Chondrocyte (in vitro differentiated cells): ENCODE measurements around the gene KIAA1217. TPM values are rescaled to one million over a fixed set of nuclear protein-coding genes. Genes with fewer than 3 reads are reported as not detected.

Experiments
- DNase-seq: peaks from one replicate; pipeline ENCODE4 v3.0.0; 2021; ENCODE audit warnings: mixed read lengths, low spot score
- H3K27ac Mint-ChIP-seq: one replicate; pipeline ENCODE4 v1.8.0; 2021; ENCODE audit warnings: mild to moderate bottlenecking, moderate library complexity, mixed read lengths; ENCODE audit not compliant: unreplicated experiment
- H3K27me3 Mint-ChIP-seq: 2 replicates; pipeline ENCODE4 v1.8.0; 2021; ENCODE audit warnings: low read depth, mixed read lengths
- H3K36me3 Mint-ChIP-seq: 2 replicates; pipeline ENCODE4 v1.8.0; 2021; ENCODE audit warnings: low read depth, mixed read lengths
- H3K4me1 Mint-ChIP-seq: 2 replicates; pipeline ENCODE4 v1.8.0; 2021; ENCODE audit warnings: low read depth, mild to moderate bottlenecking, mixed read lengths
- H3K4me3 Mint-ChIP-seq: one replicate; pipeline ENCODE4 v1.8.0; 2021; ENCODE audit warnings: mild to moderate bottlenecking, moderate library complexity, mixed read lengths; ENCODE audit not compliant: unreplicated experiment
- H3K9me3 Mint-ChIP-seq: 2 replicates; pipeline ENCODE4 v1.8.0; 2021; ENCODE audit warnings: low read depth, mixed read lengths
- CTCF ChIP-seq: fragments of 200-600 bp; sonication (generic); IDR thresholded peaks from 2 replicates; pipeline ENCODE4 v1.5.0; 2021; ENCODE audit warnings: antibody characterized with exemption, mild to moderate bottlenecking, moderate library complexity
- total RNA-seq: library from RNA; stranded (reverse); gene quantifications from 3 replicates; pipeline ENCODE4 v1.2.1, GENCODE V29; 2021

The KIAA1217 gene
- total RNA-seq, 1 donor from 2014 or later: 13.2 TPM

- H3K36me3 Mint-ChIP-seq: peaks cover 1% of the 10 kb centered on the region
- no peak overlapping the region for H3K4me3 Mint-ChIP-seq
- H3K9me3 Mint-ChIP-seq: no peaks in the 10 kb centered on the region
- H3K27ac Mint-ChIP-seq: no peak overlapping the region
- no peak for TF ChIP-seq CTCF
- no peaks in the 10 kb centered on the region for H3K27me3 Mint-ChIP-seq
- H3K4me1 Mint-ChIP-seq: peaks cover 3% of the 10 kb centered on the region
- no peak for DNase-seq
Measured at GRCh38 chr10:24256619-24257107, 47.7 kb downstream of the KIAA1217 start.

DNA sequence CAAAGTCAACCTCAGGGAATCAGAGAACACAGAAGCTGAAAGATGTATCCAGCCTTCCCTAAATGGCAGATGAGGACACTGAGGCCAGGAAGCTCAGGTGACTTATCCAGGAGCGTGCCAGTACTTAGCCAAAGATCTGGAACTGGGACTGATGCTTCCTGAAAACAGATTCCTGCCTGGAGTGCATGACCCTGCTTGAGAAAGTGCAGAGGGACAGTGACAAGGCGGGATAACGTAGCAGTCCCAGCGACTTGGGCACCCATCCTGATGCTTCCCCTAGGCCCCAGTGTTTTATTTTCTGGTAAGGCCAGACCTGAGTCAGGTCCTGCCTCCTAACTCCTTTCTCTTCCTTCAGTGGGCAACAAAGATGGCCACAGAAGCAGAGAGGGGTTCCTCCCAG lies 48.6 kb downstream of the KIAA1217 start:
- H3K4me3 Mint-ChIP-seq: no peak overlapping the region
- peaks cover 3% of the 10 kb centered on the region for H3K4me1 Mint-ChIP-seq
- no peaks in the 10 kb centered on the region for H3K9me3 Mint-ChIP-seq
- H3K27me3 Mint-ChIP-seq: no peaks in the 10 kb centered on the region
- peaks cover 1% of the 10 kb centered on the region for H3K36me3 Mint-ChIP-seq
- H3K27ac Mint-ChIP-seq: no peak overlapping the region
- no peak for TF ChIP-seq CTCF
- no peak for DNase-seq

DNA sequence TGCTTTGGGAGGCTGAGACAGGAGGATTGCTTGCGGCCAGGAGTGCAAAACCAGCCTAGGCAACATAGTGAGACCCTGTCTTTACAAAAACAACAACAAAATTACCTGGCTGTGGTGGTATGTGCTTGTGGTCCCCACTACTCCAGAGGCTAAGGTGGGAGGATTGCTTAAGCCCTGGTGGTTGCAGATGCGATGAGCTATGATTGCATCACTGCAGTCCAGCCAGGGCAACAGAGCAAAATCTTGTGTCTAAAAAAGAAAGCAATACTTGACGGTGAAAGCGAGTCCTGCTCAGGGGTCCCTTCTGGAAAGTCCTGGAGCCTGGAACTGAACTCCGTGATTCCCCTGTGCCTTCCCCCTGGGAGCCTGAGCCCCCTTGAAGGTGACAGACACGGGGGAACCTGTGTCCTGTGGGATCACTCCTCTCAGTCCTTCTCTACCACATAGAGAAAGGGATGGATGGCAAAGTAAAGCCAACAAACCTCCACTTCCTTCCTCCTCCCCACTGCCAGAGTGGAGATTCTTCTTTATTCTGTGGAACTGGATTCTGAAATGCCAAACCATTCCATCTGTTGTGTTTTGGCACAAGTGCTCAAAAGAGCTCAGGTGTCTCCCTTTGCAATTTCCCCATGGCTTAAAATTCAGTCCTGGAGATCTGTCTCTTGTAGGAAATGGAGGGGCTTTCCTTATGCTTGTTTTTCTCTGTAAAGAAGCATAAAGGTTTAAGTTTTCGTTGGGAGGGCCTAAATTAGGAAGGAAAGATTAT lies 50.6 kb downstream of the KIAA1217 start:
- no peak for DNase-seq
- no peaks in the 10 kb centered on the region for H3K9me3 Mint-ChIP-seq
- no peak overlapping the region for H3K4me3 Mint-ChIP-seq
- peaks cover 3% of the 10 kb centered on the region for H3K4me1 Mint-ChIP-seq
- no peak for TF ChIP-seq CTCF
- peaks cover 1% of the 10 kb centered on the region for H3K36me3 Mint-ChIP-seq
- H3K27ac Mint-ChIP-seq: no peak overlapping the region
- H3K27me3 Mint-ChIP-seq: no peaks in the 10 kb centered on the region

- Mint-ChIP-seq H3K4me3 (no peak overlapping the region), H3K27me3 (no peaks in the 10 kb centered on the region), H3K36me3 (peaks cover 1% of the 10 kb centered on the region), H3K27ac (no peak overlapping the region), H3K9me3 (peaks cover 3% of the 10 kb centered on the region), H3K4me1 (no peaks in the 10 kb centered on the region)
- DNase-seq: no peak
- no peak for TF ChIP-seq CTCF
Measured at GRCh38 chr10:24261627-24262026, 52.7 kb downstream of the KIAA1217 start.

DNA sequence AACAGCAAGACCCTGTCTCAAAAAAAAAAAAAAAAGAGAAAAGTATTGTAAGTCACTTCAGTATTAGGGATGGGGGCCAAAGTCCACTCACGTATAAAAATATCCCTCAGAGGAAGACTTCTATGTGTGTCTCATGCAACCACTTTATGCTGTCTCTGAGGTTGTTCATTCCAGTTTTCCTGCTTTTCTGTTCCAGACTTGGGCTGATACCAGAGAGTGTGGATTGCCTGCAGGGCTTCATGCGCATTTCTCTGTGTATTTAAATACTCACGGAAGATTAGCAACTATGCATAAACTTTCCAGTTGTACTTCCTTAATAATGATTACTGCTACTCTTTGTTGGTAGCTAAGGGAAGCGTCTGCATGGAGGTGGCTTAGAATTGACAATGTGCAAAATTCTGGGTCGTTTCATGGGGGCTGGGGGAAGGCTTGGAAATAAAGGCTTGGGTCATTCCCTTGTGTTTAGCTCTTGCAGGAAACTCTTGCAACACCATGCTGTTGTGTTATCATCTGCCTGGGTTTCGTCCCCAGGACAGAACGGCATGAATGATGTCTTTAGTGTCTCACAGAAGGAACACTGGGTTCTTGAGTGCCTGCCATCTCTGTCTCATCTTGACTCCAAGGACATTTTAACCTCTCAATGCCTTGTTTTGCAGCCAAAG lies 54.1 kb downstream of the KIAA1217 start:
- no peak overlapping the region for H3K4me3 Mint-ChIP-seq
- H3K27ac Mint-ChIP-seq: no peak overlapping the region
- H3K36me3 Mint-ChIP-seq: peaks cover 1% of the 10 kb centered on the region
- H3K9me3 Mint-ChIP-seq: peaks cover 3% of the 10 kb centered on the region
- H3K4me1 Mint-ChIP-seq: no peaks in the 10 kb centered on the region
- no peak for TF ChIP-seq CTCF
- H3K27me3 Mint-ChIP-seq: no peaks in the 10 kb centered on the region
- no peak for DNase-seq
